Measurements from ENCODE around the gene KRT6B. TPM values are rescaled to one million over a fixed set of nuclear protein-coding genes. Genes with fewer than 3 reads are reported as not detected.
"Not testable (repeated sequence)": the region's sequence is repeated elsewhere in the genome, so short reads cannot be mapped to it uniquely, and the experiment has no call there.

KRT6B gene
- total and polyA plus RNA-seq, 2 of the 8 experiments (the other 6 are each of a cell fraction or from before 2014, with no cell fraction given) = not detected

DNA sequence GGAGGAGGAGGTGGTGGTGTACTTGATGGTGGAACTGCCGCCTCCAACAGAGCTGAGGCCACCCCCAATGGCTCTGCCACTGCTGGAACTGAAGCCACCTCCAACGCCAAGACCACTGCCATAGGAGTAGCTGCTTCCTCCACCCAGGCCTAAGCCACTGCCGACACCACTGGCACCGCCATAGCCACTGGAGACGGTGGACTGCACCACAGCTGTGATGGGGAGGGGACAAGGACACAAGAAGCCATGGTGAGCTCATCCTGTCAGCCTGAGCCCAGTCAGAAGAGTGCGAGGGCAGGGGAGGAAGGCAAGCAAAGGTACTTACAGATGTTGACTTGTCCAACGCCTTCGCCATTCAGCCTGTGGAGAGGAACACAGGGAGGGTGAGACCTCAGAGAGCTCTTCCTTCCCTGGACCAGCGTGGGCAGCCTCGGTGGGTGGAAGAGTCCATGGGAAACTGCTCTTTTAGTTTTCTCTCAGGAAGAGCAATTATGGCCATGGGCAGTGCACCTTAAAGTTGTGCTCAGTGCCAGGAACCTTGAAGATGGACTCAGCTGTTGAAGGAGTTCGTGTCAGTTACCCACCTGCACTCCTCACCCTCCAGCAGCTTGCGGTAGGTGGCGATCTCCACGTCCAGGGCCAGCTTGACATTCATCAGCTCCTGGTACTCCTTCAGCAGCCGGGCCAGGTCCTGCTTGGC lies 35.9 kb upstream of the KRT6B start:
- H2AFZ ChIP-seq (ENCODE audit: low read length); H3K56ac ChIP-seq (replicated peaks; ENCODE audit: insufficient read length, low read depth, low read length); H3K79me1 ChIP-seq (ENCODE audit: low read depth, low read length); FAIRE-seq; H4K91ac ChIP-seq (replicated peaks; ENCODE audit: insufficient read length, low read length); POLR2A ChIA-PET (ENCODE audit: partially characterized antibody); H4K8ac ChIP-seq (ENCODE audit: extremely low read depth, insufficient read depth, low read length); H2BK15ac ChIP-seq (ENCODE audit: low read length); H3K4me2 ChIP-seq (ENCODE audit: insufficient read depth in 1 of 2, low read depth in 2 of 2, low read length in 2 of 2); H3K14ac ChIP-seq (ENCODE audit: insufficient read length); H3K79me2 ChIP-seq (ENCODE audit: control insufficient read depth in 1 of 2, insufficient read depth in 2 of 2, low read length in 2 of 2); H4K5ac ChIP-seq (ENCODE audit: insufficient read length, low read depth, low read length); H3K18ac ChIP-seq (ENCODE audit: extremely low read depth, low read length); H3K36me3 ChIP-seq (ENCODE audit: control insufficient read depth in 2 of 4, insufficient read depth in 4 of 4, low read length in 3 of 4); H4K20me1 ChIP-seq (replicated peaks in 1 of 2; ENCODE audit: control insufficient read depth in 1 of 2, insufficient read depth in 2 of 2, low read length in 2 of 2); H2BK12ac ChIP-seq (ENCODE audit: low read depth, low read length); CTCF ChIA-PET (ENCODE audit: partially characterized antibody); H3K9me3 ChIP-seq (ENCODE audit: insufficient read depth in 2 of 2, low read depth in 1 of 2, low read length in 1 of 2); H3K27me3 ChIP-seq (replicated peaks in 1 of 4; ENCODE audit: control insufficient read depth in 3 of 4, extremely low read depth in 1 of 4, insufficient read depth in 3 of 4, low read length in 3 of 4); DNase-seq (ENCODE audit: low read depth in 1 of 2, low spot score in 2 of 2); H3K23me2 ChIP-seq (ENCODE audit: low read depth, low read length); H3K9ac ChIP-seq (replicated peaks in 1 of 4; ENCODE audit: extremely low read depth in 1 of 4, low read depth in 3 of 4, low read length in 3 of 4); H3K4ac ChIP-seq (replicated peaks; ENCODE audit: insufficient read length, low read depth, low read length); H3K27ac ChIP-seq (ENCODE audit: low read depth, low read length); H3K4me3 ChIP-seq (ENCODE audit: extremely low read depth in 1 of 4, insufficient read depth in 2 of 4, low read depth in 3 of 4, low read length in 4 of 4); H2BK20ac ChIP-seq (ENCODE audit: low read length); H2AK5ac ChIP-seq (ENCODE audit: low read depth, low read length); H3K23ac ChIP-seq (ENCODE audit: insufficient read length); H2BK120ac ChIP-seq (replicated peaks; ENCODE audit: low read depth, low read length); H2BK5ac ChIP-seq (ENCODE audit: low read depth, low read length); H3K4me1 ChIP-seq (replicated peaks in 1 of 4; ENCODE audit: control insufficient read depth in 3 of 4, insufficient read depth in 4 of 4, low read length in 3 of 4): not testable (repeated sequence)
- WGBS, 2 experiments (ENCODE audit: extremely low coverage in 1 of 2, insufficient coverage in 1 of 2, insufficient read length in 1 of 2, insufficient replicate concordance in 2 of 2, low coverage in 1 of 2, low lambda C conversion rate in 2 of 2, missing lambda C conversion rate in 1 of 2) = 83% methylated on average over 9 of the region's 15 CpGs; no CpG with 5 or more reads in 1 of the 2 experiments
